Brain microvascular endothelial cell (primary cell): ENCODE measurements around the gene GTPBP2.
"Not testable (repeated sequence)": the region's sequence is repeated elsewhere in the genome, so short reads cannot be mapped to it uniquely, and the experiment has no call there.

Experiments used
- DNase-seq: peaks from one replicate; pipeline ENCODE4 v3.0.0-alpha.2; 2020
- H3K27ac ChIP-seq: fragments of 250-450 bp; sonication (Bioruptor Pico); 2 replicates; pipeline ENCODE4 v1.5.1; 2020; ENCODE audit warnings: mild to moderate bottlenecking, moderate library complexity
- H3K27me3 ChIP-seq: fragments of 250-450 bp; sonication (Bioruptor Pico); replicated peaks from 2 replicates; pipeline ENCODE4 v1.5.1; 2020; ENCODE audit warnings: mild to moderate bottlenecking
- H3K36me3 ChIP-seq: fragments of 250-450 bp; sonication (Bioruptor Pico); replicated peaks from 2 replicates; pipeline ENCODE4 v1.5.1; 2020; ENCODE audit warnings: mild to moderate bottlenecking
- H3K4me3 ChIP-seq: 2 replicates; pipeline ENCODE4 v1.5.1; 2011; ENCODE audit warnings: low read depth, mild to moderate bottlenecking, control low read depth, low read length, moderate library complexity
- in situ Hi-C: cut with HindIII; loops from 2 replicates; pipeline ENCODE4 v1.10.0; 2017; ENCODE audit warnings: low sequenced_read_pairs, low pct_ligation_motif_present
- TF ChIP-seq, protein P1 (sequence below): IDR thresholded peaks from 2 replicates; pipeline ENCODE4 v1.5.1; 2011; ENCODE audit warnings: low read depth, mild to moderate bottlenecking, moderate library complexity, low read length, control low read depth, inconsistent platforms; ENCODE audit errors: missing control alignments

GTPBP2 gene

DNA sequence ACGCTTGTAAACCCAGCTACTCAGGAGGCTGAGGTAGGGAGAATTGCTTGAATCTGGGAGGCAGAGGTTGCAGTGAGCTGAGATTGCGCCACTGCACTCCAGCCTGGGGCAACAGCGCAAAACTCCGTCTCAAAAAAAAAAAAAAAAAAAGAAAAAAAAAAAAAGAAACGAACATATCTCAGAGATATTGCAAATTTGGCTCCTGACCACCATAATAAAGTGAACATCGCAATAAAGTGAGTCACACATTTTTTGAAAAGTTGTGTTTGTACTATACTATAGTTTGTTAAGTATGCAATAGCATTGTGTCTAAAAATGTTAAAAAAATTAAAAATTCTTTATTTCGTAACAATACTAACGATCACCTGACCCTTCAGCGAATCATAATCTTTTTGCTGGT, 29.1 kb upstream of the GTPBP2 start:
- H3K4me3 ChIP-seq, result no peak overlapping the region
- in situ Hi-C loops, result no loop called here
- TF ChIP-seq, protein P1, sequence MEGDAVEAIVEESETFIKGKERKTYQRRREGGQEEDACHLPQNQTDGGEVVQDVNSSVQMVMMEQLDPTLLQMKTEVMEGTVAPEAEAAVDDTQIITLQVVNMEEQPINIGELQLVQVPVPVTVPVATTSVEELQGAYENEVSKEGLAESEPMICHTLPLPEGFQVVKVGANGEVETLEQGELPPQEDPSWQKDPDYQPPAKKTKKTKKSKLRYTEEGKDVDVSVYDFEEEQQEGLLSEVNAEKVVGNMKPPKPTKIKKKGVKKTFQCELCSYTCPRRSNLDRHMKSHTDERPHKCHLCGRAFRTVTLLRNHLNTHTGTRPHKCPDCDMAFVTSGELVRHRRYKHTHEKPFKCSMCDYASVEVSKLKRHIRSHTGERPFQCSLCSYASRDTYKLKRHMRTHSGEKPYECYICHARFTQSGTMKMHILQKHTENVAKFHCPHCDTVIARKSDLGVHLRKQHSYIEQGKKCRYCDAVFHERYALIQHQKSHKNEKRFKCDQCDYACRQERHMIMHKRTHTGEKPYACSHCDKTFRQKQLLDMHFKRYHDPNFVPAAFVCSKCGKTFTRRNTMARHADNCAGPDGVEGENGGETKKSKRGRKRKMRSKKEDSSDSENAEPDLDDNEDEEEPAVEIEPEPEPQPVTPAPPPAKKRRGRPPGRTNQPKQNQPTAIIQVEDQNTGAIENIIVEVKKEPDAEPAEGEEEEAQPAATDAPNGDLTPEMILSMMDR, result no peak
- no peaks in the 10 kb centered on the region for H3K27me3 ChIP-seq
- H3K36me3 ChIP-seq, result no peaks in the 10 kb centered on the region
- H3K27ac ChIP-seq, result no peak overlapping the region
- no peak for DNase-seq

DNA sequence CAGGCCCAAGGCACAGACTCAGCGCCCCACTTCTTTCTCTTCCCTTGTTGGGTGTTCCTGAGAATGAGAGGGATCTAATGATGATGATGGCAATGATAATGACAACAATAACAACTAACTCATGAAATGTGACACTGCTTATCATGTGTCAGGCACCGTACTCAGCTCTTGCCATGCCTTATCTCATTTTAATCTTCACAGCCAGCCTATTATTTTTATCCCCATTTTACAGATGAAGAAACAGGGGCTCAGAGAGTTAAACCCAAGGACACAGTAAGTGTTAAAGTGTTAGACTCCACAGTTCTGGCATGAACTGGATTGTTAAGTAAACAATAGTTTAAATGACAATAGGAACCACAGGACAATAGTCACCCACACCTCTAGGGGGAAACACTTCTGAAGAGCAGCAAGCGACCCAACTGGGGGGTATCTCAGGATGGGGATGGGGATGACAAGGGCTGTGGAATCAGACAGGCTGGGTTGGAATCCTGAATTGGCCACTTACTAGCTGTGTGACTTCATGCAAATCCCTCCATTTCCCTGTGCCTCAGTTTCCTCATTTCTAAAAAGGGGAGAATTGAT, 28.2 kb upstream of the GTPBP2 start:
- no peak for DNase-seq
- in situ Hi-C loops, result no loop called here
- Histone ChIP-seq H3K36me3 (no peaks in the 10 kb centered on the region), H3K4me3 (no peak overlapping the region), H3K27me3 (no peaks in the 10 kb centered on the region), H3K27ac (no peak overlapping the region)
- TF ChIP-seq, protein P1, result no peak

DNA sequence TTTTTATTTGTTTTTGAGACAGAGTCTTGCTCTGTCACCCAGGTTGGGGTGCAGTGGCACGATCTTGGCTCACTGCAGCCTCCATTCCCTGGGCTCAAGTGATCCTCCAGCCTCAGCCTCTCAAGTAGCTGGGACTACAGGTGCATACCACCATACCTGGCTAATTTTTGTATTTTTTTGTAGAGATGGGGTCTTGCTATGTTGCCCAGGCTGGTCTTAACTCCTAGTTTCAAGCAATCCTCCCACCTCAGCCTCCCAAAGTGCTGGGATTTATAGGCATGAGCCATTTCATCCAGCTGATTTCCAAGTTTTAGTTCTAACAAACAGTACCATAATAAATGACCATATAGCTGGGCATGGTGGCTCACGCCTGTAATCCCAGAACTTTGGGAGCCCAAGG, 23.8 kb upstream of the GTPBP2 start:
- DNase-seq, in situ Hi-C loops, H3K27ac ChIP-seq, H3K4me3 ChIP-seq, H3K27me3 ChIP-seq, H3K36me3 ChIP-seq: not testable (repeated sequence)

DNA sequence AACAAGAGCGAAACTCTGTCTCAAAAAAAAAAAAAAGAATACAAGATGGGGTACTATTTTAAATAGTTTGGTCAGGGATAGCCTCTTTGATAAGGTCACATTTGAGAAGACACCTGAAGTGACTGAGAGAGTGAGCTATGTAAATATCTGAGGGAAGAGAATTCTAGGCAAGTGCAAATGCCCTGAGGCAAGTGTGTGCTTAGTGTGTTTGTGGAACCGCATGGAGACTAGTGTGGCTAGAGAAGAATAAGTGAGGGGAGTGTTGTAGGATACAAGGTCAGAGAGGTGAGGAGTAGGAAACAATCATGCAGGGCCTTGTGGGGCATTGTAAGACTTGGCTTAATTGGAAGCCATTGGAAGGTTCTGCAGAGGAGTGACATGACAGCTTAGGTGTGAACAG, 19.2 kb upstream of the GTPBP2 start:
- in situ Hi-C loops, result no loop called here
- Histone ChIP-seq H3K36me3 (no peaks in the 10 kb centered on the region), H3K27me3 (no peaks in the 10 kb centered on the region), H3K27ac (no peak overlapping the region), H3K4me3 (no peak overlapping the region)
- no peak for DNase-seq
- TF ChIP-seq, protein P1, result no peak

DNA sequence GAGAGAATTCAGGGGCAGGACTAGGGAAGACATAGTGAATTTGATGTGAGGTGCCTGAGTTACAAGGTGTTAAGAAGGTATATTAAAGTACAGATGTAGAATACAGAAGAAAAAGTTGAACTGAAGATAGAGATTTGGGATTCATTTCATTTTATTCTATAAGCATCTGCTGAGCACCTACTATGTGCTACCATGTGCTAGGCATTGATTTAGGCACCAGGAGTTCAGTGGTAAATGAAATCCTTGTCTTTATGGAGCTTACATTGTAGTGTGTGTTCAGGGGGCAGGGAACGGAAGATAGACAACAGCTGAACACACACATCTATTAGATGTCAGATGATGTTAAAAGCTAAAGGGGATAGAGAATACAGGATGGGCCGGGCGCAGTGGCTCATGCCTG, 18.5 kb upstream of the GTPBP2 start:
- H3K27ac ChIP-seq, result no peak overlapping the region
- in situ Hi-C loops, result no loop called here
- no peak overlapping the region for H3K4me3 ChIP-seq
- H3K36me3 ChIP-seq, result peaks cover 2% of the 10 kb centered on the region
- no peak for DNase-seq
- TF ChIP-seq, protein P1, result no peak
- H3K27me3 ChIP-seq, result no peaks in the 10 kb centered on the region

DNA sequence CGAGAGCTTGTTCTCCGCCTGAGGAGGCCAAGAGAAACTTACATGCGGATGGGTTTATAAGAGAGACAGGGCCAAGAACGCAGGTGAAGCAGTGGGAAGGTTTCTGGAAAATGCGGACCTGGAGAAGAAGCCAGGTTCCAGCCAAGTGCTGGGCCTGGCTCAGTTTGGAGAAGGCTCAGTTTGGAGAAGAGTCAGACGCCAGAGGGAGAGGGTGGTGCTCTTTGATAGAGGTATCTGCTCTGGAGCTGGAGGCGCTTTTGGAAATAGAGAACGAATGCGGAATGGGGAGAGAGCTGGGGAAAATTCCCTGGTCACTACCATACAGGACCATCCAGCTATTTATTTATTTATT, 16.5 kb upstream of the GTPBP2 start:
- Histone ChIP-seq H3K36me3 (peaks cover 15% of the 10 kb centered on the region), H3K27ac (no peak overlapping the region), H3K27me3 (no peaks in the 10 kb centered on the region), H3K4me3 (peak overlapping the region; percentile 66)
- DNase-seq, result no peak
- TF ChIP-seq, protein P1, result no peak
- in situ Hi-C loops, result no loop called here
